ENCODE results near the gene SRR.
"Not testable (repeated sequence)": the region's sequence is repeated elsewhere in the genome, so short reads cannot be mapped to it uniquely, and the experiment has no call there.

Gene SRR

DNA sequence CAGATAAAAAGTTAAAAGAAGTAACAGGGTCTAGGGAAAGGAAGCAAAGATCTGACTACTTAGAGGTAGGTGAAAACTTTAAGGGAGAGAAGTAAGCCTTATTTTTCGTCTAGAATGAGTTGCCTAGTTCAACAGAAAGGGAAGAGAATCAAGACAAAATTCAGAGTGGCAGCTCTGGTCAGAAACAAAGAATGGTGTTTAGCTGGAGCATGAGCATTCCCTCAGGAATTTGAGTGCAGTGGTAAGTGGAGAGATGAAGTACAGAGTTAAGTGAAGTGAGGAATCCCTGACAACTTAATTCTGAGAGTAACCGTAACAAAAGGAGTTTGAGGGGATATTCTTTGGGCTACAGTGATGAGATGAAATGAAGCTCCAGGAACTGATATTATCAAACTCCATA is 11.7 kb upstream of the SRR start:
- DNase-seq = peak; percentile 21

DNA sequence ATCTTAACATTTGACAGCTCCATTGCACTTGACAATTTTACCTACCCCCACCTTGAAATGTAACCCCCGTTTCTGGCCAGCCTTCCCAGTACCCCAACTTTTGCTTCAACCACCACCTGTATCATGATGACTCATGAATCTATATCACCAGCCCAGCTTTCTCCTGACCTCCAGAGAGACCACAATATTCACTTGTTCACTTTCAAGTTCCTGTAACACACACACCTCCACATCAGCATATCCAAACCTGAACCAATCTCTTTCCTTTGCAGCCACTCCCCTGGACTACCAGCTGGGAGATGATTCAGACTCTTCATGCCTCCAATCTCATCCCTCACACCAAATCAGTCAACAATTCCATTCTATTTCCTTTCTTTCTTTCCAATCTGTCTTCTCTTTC is 8.2 kb upstream of the SRR start:
- no peak for DNase-seq

- DNase-seq = no peak
Measured at GRCh38 chr17:2297023-2297422, 6.7 kb upstream of the SRR start.

- DNase-seq = no peak
Measured at GRCh38 chr17:2299136-2299535, 4.6 kb upstream of the SRR start.

DNA sequence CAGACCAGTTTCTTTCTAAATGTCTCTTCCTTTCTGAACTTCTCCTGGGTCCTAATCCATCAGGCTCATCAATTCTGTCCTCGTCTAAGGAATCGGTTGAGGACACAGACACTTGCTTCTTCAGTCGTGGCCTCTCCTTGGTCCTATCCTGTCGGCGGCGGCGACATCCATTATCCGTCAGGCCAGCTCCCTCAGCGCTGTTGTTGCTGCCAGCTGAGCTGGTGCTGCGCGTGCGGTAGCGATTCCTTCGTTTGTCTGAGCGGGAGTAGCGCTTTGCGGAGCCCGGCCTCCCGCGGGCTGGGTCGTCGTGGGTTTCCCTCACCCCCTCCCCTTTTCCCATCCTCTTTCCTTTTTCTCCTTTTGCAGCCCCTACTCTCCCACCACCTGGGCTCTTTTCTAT is 4.0 kb upstream of the SRR start:
- DNase-seq = no peak

DNA sequence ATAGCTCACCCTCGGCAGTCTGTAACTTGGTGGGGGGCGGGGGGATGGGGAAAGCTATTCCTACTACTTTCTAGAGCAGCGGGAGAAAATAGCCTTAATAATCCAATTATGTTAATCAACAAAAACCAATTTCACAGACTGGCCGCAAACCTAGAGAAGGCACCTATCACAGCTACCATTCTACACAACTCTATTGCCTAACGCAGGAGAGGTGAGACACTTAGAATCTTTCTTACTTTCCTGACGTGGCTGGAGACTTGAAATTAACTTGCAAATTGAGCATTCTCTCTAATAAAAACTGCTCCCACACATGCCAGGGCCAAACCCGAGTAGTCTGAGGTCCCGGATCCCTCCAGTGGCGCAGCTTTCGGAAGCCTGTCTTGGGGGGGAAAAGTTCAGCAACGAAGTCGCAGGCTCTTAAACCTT is 959 bp upstream of the SRR start:
- no peak for DNase-seq

DNA sequence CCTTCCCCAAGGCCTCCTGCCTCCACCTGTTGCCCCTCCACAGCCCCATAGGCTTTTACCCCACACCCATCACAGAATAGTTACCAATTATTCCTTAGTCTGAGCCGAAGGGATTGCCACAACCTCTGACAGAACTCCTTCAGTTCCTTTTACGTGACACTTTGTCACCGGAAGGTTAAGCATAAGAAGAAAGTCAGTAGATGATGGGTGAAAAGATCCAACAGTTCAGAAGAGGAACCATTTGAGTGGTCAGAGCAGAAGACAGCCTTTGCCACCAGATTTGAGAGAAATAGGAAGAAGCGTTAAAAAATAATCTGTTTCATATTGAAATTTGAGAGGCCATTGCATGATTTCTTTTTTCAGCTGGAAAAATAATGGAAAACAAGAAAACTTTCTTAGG is 1.2 kb downstream of the SRR start:
- DNase-seq = no peak

- peak; percentile 13 for DNase-seq
Measured at GRCh38 chr17:2309338-2310154, 5.8 kb downstream of the SRR start.

DNA sequence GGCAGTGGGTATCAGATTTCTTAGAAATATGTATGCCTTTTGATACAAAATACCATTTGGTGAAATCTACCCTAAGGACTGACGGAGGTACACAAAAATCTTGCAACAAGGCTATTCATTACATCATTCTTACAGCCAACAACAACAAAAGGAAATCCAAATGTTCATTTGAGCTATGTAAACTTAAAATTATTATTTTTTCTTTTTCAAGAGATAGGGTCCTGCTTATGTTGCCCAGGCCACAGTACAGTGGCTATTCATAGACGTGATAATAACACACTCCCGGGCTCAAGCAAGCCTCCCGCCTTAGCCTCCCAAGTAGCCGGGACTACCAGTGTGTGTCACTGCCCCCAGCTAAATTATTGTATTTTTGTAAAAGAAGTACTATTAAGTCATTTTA is 9.0 kb downstream of the SRR start:
- no peak for DNase-seq

- not testable (repeated sequence) for DNase-seq
Measured at GRCh38 chr17:2316916-2317205, 13.1 kb downstream of the SRR start.

DNA sequence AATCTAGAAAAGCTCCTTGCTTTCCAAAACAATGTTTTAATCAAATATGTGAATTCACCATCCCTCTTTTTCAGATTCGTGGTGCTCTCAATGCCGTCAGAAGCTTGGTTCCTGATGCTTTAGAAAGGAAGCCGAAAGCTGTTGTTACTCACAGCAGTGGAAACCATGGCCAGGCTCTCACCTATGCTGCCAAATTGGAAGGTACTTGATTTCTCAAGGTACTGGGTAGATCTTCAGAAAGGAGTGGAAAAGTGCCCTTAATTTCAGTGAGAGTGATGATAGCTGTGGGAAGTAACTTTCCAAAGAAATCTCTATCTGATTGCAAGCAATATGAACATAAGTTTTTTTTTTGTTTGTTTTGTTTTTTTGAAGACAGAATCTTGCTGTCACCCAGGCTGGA is 14.0 kb downstream of the SRR start:
- no peak for DNase-seq

DNA sequence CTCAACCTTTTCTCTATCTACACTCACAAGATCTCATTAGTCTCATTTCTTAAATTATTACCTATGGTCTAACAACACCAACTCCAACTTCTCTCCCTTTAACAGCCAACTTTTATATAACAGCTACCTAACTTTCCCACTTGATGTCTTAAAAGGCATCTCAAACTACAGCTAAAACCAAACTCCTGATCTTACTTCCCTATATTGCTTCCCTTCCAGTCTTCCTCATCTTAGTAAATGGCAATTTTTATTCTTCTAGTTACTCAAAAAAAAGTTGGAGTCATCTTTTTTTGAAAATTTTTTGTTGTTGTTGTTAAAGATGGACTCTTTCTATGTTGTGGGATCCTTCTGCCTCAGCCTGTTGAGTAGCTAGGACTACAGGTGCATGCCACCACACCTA is 15.3 kb downstream of the SRR start:
- DNase-seq = no peak

GRCh38 chr17:2321399-2321798 is 17.6 kb downstream of the SRR start:
- no peak for DNase-seq

DNA sequence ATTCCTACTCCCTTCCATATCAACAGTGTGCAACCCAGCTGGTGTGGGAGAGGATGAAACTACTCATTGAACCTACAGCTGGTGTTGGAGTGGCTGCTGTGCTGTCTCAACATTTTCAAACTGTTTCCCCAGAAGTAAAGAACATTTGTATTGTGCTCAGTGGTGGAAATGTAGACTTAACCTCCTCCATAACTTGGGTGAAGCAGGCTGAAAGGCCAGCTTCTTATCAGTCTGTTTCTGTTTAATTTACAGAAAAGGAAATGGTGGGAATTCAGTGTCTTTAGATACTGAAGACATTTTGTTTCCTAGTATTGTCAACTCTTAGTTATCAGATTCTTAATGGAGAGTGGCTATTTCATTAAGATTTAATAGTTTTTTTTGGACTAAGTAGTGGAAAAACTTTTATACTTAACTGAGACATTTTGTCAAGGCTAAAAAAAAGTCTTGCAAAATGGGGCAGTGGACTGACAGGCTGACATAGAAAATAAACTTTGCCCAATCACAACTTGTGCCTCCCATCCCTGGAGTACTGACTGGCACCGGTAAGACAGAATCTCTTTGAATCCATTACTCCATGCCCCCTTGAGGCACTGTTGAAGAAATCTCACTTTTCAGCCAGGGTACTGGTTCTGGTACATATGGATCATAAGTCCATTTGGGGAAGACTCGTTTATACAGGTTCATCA is 20.0 kb downstream of the SRR start:
- DNase-seq = no peak

GRCh38 chr17:2331303-2331702 is 27.6 kb downstream of the SRR start:
- DNase-seq = no peak

DNA sequence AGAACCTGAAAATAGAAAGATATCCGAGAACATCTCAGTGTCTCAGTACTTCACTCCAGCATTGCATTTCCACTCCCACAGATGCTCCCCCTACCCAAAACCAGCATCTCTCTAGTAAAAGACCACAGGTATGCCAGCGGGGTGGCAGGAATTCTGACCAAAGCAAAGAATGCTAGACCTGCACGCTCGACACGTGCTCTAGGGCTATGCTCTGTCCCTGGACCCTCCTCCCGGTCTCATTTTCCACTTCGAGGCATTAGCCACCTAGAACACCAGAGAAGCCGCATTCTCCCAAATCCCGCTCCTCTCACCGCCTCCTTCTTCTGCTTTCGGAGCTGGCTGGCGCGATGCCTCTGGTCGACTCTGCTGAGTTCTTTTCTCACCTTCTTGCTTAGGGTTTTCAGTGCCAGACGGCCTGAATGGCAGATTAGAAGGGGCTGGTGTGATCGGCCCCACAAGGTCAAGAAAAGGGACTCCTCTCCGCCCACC is 32.0 kb downstream of the SRR start:
- DNase-seq = peak; percentile 35

DNA sequence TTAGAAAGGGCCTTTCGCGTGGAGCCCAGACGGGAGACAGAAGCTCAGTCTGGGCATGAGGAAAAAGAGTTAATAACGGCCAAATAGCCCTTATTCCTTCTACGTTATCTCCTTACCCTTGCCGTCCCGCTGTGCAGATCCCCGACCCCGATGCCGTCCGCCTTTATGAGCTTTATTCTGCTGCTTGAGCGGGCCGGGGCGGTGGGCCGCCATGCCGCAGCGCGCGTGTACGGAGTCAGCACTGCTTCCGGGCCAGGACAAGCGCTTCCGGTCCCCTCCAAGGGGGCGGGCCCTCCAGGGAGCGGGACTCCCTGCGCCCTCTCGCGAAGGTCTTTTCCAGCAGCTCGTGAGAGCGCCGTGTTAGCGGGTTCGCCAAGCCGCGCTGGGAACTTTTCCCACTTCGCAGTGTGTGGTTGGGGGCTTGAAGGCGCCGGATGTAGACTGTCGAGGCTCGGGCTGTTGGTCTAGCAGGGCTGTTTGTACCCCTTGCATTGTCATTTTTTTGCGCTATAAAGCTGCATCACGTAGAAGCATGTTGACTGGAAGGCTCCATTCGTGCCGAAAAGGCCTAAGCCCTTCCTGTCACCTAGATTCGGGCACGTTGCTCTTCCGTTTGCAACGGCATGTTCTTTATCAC is 32.6 kb downstream of the SRR start, which contains the start of gene TSR1:
TSR1 (minus strand) TSS at position 243 of the 637 bp plus-strand sequence; CDS start at position 213, 30 bp downstream.
- peak; percentile 92 for DNase-seq

- DNase-seq = peak; percentile 65
Measured at GRCh38 chr17:2336852-2337543, 33.2 kb downstream of the SRR start, which contains the start of gene SGSM2. Gene SGSM2, plus strand, starts transcription at chr17:2337501. Its CDS starts 188 bp downstream, at chr17:2337689.

DNA sequence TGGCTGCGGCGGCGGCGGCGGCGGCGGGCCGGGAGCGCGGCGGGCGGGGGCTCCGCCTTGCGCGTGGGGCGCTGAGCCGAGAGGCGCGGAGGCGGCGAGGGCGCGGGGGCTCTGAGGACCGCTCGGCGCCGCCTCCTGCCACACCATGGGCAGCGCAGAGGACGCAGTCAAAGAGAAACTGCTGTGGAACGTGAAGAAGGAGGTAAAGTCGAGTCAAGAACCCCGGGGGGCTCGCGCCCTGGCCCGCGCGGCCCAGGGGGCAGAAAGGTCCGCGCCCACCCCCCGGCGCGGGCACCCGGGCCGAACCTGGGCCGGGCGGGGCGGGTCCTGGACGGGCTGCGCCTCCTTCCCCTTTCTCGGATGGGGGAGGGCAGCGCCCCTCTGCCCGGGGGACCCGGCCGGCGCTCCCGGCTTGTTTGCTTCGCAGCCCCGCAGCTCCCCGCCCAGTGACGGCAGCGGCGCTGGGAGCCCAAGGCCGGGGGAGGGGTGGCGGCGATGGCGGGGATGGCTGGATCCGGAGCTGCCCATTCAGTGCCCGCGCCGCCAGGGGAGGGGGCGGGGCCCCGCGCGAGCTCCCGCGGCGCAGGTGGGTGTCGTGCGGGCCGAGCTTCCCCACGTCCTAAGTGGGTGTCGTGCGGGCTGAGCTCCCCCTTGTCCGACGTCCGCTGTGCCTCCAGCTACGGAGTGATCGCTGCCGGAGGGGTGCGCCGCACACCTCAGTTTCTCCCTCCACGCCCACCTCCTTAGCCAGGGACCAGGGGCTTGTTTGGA is 34.0 kb downstream of the SRR start:
- DNase-seq = peak; percentile 55

DNA sequence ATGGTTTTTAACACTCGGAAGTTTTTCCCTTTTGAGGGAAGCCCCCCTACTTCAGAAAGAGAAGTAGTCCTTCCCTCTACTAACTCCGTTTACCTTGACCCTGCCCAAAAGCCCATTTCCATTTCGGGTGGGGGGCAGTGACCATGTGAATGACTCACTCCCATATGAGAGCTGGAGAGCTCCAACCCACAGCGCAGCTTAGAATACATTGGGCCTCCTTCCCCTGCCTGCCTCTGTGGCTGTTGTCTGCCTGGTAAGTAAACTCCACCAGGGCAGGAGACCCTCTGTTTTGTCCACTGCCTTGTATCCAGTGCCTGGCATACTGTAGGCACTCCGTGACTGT is 34.5 kb downstream of the SRR start:
- DNase-seq = no peak

GRCh38 chr17:2343421-2343820 is 39.7 kb downstream of the SRR start:
- DNase-seq = no peak

- DNase-seq = no peak
Measured at GRCh38 chr17:2344528-2344927, 40.8 kb downstream of the SRR start.

Data from fibroblast of skin of scalp (primary cell).